T-helper 1 cell treated with Interleukin-12 subunit alpha and Interleukin-12 subunit beta and Interleukin-4 antibody, amounts not matched to agents 30 μg/mL and 1 μg/mL, for 36 hours (primary cell): ENCODE measurements around the gene LRRC74B.
"Not testable (repeated sequence)": the region's sequence is repeated elsewhere in the genome, so short reads cannot be mapped to it uniquely, and the experiment has no call there.

ENCODE experiments used
- H3K27ac Mint-ChIP-seq: one replicate; pipeline ENCODE4 v1.8.0; 2021; ENCODE audit warnings: mild to moderate bottlenecking, mixed read lengths
- H3K27me3 Mint-ChIP-seq: one replicate; pipeline ENCODE4 v1.8.0; 2021; ENCODE audit warnings: low read depth, mixed read lengths
- H3K36me3 Mint-ChIP-seq: one replicate; pipeline ENCODE4 v1.8.0; 2021; ENCODE audit warnings: low read depth, mixed read lengths
- H3K4me1 Mint-ChIP-seq: one replicate; pipeline ENCODE4 v1.8.0; 2021; ENCODE audit warnings: low read depth, mixed read lengths
- H3K4me3 Mint-ChIP-seq: one replicate; pipeline ENCODE4 v1.8.0; 2021; ENCODE audit warnings: mild to moderate bottlenecking, moderate library complexity, mixed read lengths
- H3K9me3 Mint-ChIP-seq: one replicate; pipeline ENCODE4 v1.8.0; 2021; ENCODE audit warnings: mixed read lengths

LRRC74B gene

DNA sequence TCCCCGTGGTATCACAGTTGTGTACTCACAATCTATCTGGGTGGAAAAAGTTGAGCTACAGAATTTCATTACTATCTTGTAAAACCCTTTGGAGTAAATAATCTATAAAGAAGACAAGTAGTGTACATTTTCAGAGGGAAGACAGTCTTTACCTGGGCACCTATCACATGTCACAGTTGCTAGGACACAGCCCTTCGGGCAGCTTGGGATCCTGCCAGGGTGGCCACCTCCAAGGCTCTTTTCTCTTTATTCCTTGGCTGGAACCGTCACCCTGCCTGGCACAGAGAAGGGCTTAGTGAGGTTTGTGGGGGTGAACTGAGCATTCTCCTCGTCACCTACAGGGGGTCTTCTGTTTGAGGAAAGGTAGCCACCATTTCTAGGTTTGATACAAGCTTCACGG, 23.6 kb downstream of the LRRC74B start:
- no peak overlapping the region for H3K27ac Mint-ChIP-seq
- no peaks in the 10 kb centered on the region for H3K27me3 Mint-ChIP-seq
- H3K4me3 Mint-ChIP-seq, result no peak overlapping the region
- H3K9me3 Mint-ChIP-seq, result no peaks in the 10 kb centered on the region
- no peaks in the 10 kb centered on the region for H3K4me1 Mint-ChIP-seq
- H3K36me3 Mint-ChIP-seq, result no peaks in the 10 kb centered on the region

DNA sequence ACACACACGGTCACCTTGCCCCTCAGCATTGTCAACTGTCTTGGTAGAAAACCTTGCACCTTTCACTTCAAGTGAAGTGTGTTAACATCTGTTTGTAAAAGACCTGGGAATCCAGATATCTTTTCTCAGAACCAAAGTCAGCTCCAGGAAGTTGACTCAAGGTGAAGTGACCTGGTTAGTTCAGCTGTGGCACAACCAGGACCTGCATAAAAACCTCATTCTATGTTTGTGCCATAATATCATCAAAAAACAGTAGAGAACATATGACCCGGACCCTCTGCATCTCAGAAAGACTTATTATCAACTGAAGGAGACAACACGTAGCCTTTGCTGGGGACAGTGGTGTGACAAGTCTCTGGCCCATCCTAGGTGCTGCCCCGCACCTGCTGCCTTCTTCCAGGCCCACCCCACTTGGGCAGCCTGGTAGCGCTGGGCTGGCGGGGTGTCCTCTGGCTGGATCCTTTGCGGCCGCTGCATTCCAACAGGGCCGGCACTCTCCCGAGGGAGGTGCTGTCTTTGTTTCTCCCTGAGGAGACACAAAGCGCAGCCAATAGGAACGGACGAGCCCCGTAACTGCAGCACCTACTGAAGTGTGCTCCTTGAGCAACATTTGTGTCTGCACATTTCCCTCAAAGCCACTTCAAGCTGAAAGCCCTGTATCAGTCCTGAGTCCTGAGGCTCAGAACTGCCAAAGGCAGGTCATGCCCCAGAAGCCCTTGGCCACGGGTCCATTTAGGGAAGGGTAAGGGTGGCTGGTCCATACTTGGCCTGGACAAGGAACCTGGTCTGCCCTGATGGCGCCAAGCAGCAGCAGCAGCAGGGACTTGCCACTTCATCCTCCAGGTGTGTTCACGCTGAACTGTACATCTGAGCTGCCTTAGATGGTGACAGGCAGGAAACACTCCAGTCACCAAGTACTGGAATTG, 25.2 kb downstream of the LRRC74B start:
- Mint-ChIP-seq H3K9me3 (no peaks in the 10 kb centered on the region), H3K27me3 (no peaks in the 10 kb centered on the region), H3K36me3 (no peaks in the 10 kb centered on the region), H3K4me3 (no peak overlapping the region), H3K4me1 (no peaks in the 10 kb centered on the region), H3K27ac (no peak overlapping the region)

DNA sequence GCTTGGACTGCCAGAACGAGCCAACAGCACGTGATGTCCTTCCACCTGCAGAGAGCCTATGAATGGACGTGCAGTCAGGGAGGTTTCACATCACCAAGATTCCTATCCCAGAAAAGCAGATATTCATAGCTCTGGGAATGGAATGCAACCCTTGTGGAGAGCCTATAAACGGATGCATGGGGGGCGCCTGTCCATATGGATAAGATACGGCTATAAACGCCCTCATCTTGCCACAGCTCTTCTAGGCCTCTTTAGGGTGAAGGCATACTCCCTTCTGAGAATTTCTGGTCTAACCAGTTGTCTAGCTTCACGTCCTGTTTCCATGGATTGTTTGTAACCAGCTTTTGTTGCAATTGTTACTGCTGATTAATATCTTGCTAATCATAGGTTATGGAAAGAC, 26.1 kb downstream of the LRRC74B start:
- H3K9me3 Mint-ChIP-seq, H3K4me1 Mint-ChIP-seq, H3K27ac Mint-ChIP-seq, H3K36me3 Mint-ChIP-seq, H3K27me3 Mint-ChIP-seq, H3K4me3 Mint-ChIP-seq: not testable (repeated sequence)

DNA sequence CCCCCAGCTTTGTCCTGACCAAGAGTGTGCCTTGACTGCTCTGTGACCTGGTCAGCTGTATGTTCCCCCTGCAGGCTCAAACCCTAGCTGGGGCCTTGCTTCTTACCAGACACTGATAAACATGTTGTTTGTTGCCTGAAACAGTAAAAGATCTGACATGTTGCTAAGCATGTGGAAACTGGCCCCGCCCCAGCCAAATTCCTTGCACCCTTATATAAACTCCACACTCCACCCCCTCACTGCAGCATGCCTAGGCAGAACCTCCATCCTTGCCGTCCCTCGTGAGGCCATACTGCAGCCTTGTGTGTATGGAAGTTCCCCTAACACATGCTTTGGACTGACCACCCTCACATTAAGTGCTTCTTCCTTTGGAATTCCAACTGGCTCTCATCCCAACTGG, 27.3 kb downstream of the LRRC74B start:
- Mint-ChIP-seq H3K36me3 (no peaks in the 10 kb centered on the region), H3K4me1 (no peaks in the 10 kb centered on the region), H3K4me3 (no peak overlapping the region), H3K27me3 (no peaks in the 10 kb centered on the region), H3K9me3 (no peaks in the 10 kb centered on the region), H3K27ac (no peak overlapping the region)

DNA sequence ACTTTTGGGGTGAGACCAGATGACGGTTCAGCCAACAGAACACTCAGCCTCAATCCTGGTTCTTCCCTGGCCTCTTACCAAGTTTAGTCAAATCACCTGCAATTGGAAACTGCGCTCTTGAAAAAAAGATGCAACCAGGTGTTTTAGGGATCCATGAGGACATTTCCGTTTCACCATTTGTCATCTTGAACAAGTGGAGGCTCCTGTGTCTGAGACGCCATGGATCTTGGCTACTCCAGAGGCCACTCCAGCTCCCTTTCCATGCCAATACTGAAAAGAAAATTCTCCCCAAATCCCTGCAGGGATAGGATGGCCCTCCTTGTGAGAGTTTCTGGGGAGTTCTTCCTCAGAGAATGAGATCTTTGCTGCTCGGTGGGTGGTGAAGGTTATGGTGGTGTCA, 27.7 kb downstream of the LRRC74B start:
- Mint-ChIP-seq H3K27me3 (no peaks in the 10 kb centered on the region), H3K4me3 (no peak overlapping the region), H3K36me3 (no peaks in the 10 kb centered on the region), H3K27ac (no peak overlapping the region), H3K4me1 (no peaks in the 10 kb centered on the region), H3K9me3 (no peaks in the 10 kb centered on the region)

DNA sequence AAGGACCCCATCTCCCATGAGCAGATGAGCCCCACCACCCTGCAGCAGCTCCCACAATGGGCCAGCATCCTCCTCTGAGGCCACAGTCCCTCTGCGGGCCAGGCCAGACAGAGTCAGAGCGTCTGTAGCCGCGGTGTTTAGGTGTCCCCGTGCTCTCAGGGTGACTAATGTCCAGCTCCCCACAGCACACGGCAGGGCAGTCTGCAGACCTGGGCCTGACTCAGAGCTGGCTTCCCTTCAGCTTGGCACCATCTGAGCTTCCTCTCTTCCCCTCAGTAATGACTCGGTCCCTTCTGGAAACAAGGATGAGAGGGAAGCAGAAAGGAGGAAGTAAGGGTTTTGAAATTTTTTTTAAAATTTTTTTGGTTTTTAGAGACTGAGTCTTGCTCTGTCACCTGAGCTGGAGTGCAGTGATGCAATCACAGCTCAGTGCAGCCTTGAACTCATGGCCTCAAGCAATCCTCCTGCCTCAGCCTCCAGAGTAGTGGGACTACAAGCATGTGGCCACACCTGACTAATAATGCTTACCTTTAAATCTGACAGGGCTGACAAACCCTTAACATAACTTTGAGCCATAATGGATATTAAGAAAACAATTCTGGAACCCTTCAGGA, 28.5 kb downstream of the LRRC74B start:
- no peaks in the 10 kb centered on the region for H3K27me3 Mint-ChIP-seq
- H3K9me3 Mint-ChIP-seq, result no peaks in the 10 kb centered on the region
- H3K4me1 Mint-ChIP-seq, result no peaks in the 10 kb centered on the region
- H3K27ac Mint-ChIP-seq, result no peak overlapping the region
- no peak overlapping the region for H3K4me3 Mint-ChIP-seq
- H3K36me3 Mint-ChIP-seq, result no peaks in the 10 kb centered on the region

DNA sequence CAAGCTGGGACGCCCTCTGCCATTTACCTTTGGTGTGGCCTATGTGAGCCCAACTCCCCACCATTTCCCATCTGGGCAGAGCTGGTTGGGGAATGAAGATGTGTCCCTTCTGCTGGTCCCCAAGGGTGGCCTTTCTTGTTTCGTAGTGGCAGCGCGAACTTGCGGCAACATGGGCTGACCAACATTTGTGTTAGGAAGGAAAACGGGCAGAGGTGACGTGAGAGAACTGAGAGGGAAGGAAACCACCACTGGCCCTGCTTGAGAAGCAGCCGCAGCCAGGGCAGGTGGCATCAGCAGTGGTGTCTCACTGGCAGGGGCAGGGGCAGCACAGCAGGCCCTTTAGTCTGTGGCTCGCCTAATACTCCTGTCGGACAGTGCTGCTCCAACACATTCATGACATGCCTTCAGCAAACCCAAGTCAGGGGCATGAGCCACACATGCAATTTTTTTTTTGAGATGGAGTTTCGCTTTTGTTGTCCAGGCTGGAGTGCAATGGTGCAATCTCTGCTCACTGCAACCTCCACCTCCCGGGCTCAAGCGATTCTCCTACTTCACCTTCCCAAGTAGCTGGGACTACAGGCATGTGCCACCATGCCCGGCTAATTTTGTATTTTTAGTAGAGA, 29.9 kb downstream of the LRRC74B start:
- H3K4me1 Mint-ChIP-seq, result no peaks in the 10 kb centered on the region
- H3K27ac Mint-ChIP-seq, result no peak overlapping the region
- H3K4me3 Mint-ChIP-seq, result no peak overlapping the region
- H3K27me3 Mint-ChIP-seq, result no peaks in the 10 kb centered on the region
- H3K9me3 Mint-ChIP-seq, result no peaks in the 10 kb centered on the region
- H3K36me3 Mint-ChIP-seq, result no peaks in the 10 kb centered on the region

DNA sequence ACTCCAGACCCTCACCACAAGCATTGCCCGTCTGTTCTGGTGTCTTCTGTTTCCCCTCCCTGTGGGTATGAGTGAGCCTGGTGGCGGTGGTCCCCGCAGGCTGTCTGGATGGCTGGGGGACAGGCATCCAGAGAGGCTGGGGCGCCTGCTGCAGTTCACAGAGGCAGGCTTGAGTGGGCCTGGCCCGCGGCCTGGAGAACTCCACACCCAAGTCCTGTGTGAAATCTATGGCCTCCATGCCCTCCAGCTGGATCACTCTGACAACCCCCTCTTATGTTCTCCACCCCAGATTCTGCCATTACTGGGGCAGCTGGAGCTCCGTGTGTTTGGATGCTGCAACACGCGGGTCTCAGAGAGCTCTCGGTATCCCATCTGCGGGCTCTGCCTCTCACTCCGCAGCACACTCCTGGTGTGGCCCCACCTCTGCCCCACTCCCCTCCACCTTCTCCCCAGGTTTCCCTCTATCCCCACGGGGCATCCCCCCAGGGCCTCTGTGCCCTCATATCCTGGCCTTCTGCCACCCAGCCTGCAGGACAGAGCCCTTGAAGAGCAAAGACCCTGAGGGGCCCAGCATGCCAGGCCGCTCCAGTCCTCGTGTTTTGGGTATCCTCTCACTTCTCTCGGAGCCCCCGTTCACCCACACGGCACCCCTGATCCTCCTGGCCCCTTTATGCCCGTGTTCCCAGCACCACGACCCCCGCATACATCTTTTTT, 31.3 kb downstream of the LRRC74B start:
- Mint-ChIP-seq H3K4me3 (no peak overlapping the region), H3K27me3 (no peaks in the 10 kb centered on the region), H3K36me3 (no peaks in the 10 kb centered on the region), H3K27ac (no peak overlapping the region), H3K4me1 (no peaks in the 10 kb centered on the region), H3K9me3 (no peaks in the 10 kb centered on the region)

DNA sequence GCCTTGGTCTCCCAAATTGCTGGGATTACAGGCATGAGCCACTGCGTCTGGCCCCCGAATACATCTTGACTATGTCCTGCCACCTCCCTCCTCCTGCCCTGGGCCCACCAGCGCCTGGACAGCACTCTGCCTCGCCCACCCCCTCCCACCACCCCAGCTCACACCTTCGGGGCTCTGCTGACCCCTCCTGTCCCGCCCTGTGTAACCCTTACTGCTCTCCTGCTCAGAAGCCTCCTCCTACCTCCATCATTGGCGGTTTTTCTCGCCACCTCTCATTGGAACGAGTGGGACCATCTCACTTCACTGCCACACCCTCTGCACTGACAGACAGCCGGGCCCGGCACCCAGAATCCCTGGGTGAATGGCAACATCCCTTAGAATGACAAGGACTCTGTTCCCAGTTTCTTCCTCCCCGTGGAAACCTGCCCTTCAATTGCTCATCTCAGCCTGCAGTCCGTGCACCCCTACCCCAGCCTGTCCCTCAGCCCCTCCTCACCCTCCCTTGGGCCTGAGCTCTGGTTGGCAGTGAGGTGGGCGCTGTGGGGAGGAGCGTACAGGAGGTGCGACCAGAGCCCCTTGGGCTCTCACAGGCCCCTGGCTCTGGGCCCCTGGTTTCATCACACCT, 32.2 kb downstream of the LRRC74B start:
- no peaks in the 10 kb centered on the region for H3K27me3 Mint-ChIP-seq
- H3K4me3 Mint-ChIP-seq, result no peak overlapping the region
- no peak overlapping the region for H3K27ac Mint-ChIP-seq
- no peaks in the 10 kb centered on the region for H3K4me1 Mint-ChIP-seq
- no peaks in the 10 kb centered on the region for H3K36me3 Mint-ChIP-seq
- no peaks in the 10 kb centered on the region for H3K9me3 Mint-ChIP-seq

DNA sequence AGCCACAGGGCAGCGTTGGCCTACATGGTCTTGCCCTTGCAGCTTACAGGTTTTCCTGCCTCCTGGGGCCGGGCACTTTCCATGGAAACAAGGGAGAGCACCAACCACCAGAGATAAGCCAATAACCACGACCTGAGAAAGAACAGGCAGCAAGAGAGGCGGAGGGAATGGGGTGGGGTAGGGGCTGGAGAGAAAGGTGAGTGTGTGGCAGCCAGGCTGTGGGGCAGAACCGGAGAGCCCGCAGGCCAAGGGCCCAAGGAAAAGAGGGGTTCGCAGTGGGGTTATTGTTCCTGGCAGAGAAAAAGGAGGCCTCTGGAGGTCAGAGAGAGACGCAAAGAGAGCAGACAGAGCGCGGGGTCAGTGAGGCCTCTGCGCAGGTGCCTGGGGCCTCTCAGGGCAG, 33.2 kb downstream of the LRRC74B start:
- H3K27me3 Mint-ChIP-seq, result no peaks in the 10 kb centered on the region
- H3K36me3 Mint-ChIP-seq, result no peaks in the 10 kb centered on the region
- H3K4me3 Mint-ChIP-seq, result no peak overlapping the region
- H3K9me3 Mint-ChIP-seq, result no peaks in the 10 kb centered on the region
- no peaks in the 10 kb centered on the region for H3K4me1 Mint-ChIP-seq
- H3K27ac Mint-ChIP-seq, result no peak overlapping the region

DNA sequence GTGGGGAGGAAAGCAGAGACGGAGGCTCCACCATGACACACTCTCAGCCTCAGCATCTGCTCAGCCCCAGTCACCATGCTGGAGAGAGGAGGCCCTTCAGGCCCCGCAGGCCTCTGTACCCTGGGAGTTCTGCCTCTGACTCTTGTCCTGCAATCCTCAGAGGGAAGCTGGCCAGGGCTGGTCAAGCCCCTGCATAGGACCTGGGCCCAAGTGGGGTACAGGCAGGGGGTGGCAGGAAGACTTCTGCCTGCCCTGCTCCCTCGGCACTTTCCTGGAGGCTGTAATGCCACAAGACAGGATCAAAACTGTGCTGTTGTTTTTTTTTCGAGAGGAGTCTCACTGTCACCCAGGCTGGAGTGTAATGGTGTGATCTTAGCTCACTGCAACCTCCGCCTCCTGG, 33.7 kb downstream of the LRRC74B start:
- no peaks in the 10 kb centered on the region for H3K36me3 Mint-ChIP-seq
- H3K4me3 Mint-ChIP-seq, result no peak overlapping the region
- no peaks in the 10 kb centered on the region for H3K9me3 Mint-ChIP-seq
- no peak overlapping the region for H3K27ac Mint-ChIP-seq
- H3K27me3 Mint-ChIP-seq, result no peaks in the 10 kb centered on the region
- H3K4me1 Mint-ChIP-seq, result no peaks in the 10 kb centered on the region

DNA sequence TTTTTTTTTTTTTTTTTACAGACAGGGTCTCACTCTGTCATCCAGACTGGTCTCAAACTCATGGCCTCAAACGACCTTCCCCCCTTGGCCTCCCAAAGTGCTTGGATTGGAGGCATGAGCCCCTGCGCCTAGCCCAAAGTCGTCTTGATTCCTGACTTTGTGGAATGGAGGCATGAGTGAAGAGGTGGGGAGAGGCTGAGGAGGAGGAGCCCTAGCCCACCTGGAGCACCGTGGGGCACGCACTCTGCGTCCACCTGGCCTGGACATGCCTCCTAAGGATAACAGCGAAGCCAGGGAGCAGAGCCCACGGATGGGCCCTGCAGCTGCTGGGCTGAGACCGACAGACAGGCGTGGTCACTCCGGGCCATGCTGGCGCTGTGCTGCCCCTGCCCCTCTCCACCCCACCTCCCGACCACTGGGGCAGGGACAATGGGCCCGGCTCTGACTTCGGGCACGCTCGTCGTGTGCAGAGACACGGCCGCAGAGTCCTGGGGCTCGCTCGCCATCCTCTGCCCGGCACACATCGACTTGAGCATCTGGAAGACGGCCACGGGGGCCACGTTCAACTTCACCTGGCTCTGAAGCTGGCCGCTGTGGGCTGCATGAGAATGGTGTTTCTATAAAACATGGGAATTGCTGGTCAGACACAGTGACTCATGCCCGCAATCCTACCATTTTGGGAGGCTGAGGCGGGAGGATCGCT, 34.8 kb downstream of the LRRC74B start:
- no peaks in the 10 kb centered on the region for H3K4me1 Mint-ChIP-seq
- no peaks in the 10 kb centered on the region for H3K9me3 Mint-ChIP-seq
- H3K36me3 Mint-ChIP-seq, result no peaks in the 10 kb centered on the region
- H3K27me3 Mint-ChIP-seq, result no peaks in the 10 kb centered on the region
- no peak overlapping the region for H3K4me3 Mint-ChIP-seq
- no peak overlapping the region for H3K27ac Mint-ChIP-seq

DNA sequence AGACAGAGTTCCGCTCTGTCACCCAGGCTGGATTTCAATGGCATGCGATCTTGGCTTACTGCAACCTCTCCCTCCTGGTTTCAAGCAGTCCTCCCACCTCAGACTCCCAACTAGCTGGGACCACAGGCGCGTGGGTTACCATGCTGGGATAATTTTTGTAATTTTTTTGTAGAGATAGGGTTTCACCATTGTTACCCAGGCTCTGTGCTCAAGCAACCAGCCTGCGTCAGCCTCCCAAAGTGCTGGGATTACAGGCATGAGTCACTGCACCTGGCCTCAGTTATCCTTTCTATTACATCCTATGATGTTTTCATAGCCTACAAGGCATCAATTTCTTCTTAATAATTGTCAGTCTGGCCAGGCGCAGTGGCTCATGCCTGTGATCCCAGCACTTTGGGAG, 36.5 kb downstream of the LRRC74B start:
- no peaks in the 10 kb centered on the region for H3K27me3 Mint-ChIP-seq
- H3K4me1 Mint-ChIP-seq, result no peaks in the 10 kb centered on the region
- H3K27ac Mint-ChIP-seq, result no peak overlapping the region

DNA sequence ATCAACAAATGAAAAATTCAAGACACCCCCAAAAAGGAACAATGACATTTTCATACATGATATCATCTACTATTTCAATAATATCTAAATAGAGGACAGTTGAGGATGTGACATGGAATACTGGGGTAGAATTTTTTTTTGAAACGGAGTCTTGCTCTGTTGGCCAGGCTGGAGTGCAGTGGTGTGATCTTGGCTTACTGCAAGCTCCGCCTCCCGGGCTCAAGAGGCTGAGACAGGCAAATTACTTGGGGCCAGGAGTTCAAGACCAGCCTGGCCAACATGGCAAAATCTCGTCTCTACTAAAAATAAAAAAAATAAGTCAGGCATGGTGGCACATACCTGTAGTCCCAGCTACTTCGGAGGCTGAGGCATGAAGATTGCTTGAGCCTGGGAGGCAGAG, 41.4 kb downstream of the LRRC74B start:
- H3K4me1 Mint-ChIP-seq, result no peaks in the 10 kb centered on the region
- no peak overlapping the region for H3K27ac Mint-ChIP-seq
- H3K27me3 Mint-ChIP-seq, result peaks cover 4% of the 10 kb centered on the region
- H3K36me3 Mint-ChIP-seq, result no peaks in the 10 kb centered on the region
- no peaks in the 10 kb centered on the region for H3K9me3 Mint-ChIP-seq
- no peak overlapping the region for H3K4me3 Mint-ChIP-seq

More for the DNA sequence above, 36.5 kb downstream of the LRRC74B start:
- H3K4me3 Mint-ChIP-seq, result no peak overlapping the region
- no peaks in the 10 kb centered on the region for H3K9me3 Mint-ChIP-seq
- H3K36me3 Mint-ChIP-seq, result no peaks in the 10 kb centered on the region
